Hippocampal formation (tissue), 2 donors: ENCODE measurements around the gene TRPM1.
"Not testable (repeated sequence)": the region's sequence is repeated elsewhere in the genome, so short reads cannot be mapped to it uniquely, and the experiment has no call there.

Experiments used
- DNase-seq, 2 donors: peaks; one replicate each; lab custom pipeline; 2025; lab: John Stamatoyannopoulos, UW

Gene TRPM1

GRCh38 chr15:31125061-31125460 lies 23.5 kb upstream of the TRPM1 start:
- no peak for DNase-seq

DNA sequence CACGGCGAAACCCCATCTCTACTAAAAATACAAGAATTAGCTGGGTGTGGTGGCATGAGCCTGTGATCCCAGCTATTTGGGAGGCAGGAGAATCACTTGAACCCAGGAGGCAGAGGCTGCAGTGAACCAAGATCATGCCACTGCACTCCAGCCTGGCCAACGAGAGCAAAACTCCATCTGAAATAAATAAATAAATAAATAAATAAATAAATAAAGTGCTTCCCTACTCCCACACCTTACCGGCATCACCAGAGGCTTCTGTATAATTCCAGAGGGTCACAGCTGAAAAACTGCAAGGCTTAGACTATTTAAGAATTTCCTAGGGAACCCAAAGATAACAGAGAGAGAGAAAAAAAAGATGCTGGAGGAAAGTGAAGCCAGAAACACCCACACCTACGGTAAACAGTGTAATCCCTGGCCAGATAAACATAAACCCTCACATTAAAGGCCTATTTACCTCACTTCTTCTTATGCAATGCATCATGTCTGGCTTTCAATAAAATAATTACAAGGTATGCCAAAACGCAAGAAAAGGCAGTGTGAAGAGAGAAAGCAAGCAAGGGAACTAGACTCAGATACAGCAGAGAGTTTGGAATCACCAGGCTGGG lies 15.0 kb upstream of the TRPM1 start:
- DNase-seq: no peak

DNA sequence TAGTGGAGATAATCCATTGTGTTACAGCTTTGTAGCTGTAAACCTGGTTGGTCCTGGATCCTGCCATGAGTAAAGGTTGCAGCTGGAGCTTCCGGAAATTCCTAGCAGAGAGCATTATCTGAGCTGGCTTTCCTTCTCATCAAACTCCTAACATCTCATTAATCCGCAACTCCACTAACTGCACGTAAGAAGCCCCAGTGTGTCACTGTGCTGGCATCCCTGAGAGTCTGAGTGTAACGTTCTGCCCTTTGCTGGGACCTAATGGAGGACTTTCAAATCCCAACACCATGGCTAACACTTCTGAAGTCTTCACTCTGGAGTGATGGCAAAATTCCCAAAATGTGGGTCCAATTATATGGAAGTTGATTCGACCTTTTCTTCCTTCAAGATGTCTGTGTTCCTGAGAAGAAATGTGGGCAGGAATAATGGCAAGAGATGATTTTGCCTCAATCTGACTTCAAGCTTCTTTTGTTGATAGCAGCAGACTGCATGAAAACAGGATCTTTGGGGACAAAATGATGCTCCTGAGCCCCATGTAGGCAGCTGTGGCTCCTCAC lies 9.6 kb upstream of the TRPM1 start:
- DNase-seq: no peak

DNA sequence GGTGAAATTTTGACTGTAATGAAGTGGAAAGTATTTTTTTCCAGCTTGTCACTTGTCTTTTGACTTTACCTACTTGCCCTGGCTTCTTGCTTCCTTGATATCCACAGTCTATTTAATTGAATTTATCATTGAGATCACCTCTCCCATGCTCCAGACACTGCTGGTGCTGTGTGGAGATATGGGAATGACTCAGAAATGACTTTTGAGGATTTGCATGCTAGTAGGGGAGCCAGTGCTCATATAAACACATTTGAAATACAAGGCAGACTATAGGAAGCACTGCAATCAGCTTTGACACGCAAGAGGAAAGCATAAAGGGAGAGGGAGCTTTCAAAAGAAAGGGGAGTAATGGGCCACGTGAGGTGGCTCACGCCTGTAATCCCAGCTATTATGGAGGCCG lies 7.3 kb upstream of the TRPM1 start:
- DNase-seq: no peak

GRCh38 chr15:31106495-31107300 lies 5.2 kb upstream of the TRPM1 start:
- DNase-seq: no peak

DNA sequence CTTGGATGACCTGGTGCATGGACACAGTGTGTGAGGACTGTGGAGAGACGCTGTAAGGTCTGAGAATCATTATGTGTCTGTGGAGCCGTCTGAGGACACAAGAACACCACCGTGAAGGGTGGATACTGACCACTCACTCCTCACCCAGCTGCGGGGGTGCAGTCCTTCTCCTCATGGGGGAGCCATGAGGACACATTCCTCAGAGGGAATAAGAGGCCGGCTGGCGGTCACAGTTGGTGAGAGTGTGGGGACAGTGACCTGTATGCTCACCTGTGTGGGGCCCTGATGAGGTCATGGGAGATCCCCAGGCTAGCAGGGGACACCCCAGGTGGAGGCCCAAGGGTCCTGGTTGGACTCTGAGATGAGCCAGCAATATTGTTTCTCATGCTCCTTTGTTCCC lies 2.5 kb upstream of the TRPM1 start:
- no peak for DNase-seq

GRCh38 chr15:31102374-31103342 lies 1.1 kb upstream of the TRPM1 start:
- DNase-seq: no peak

DNA sequence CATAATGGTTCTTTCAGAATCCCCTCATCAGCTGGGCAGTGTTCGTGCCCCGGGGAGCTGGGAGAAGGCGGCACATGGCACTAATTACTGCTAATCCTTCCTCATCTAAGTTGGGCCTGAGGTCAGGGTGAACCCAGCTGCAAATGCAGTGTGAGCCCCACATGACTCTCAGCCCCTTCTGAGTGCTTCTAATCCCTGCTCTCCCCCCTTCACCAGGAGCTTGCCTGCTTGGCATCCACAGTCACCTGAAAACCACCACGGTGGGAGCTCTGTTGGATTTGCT lies 455 bp upstream of the TRPM1 start:
- DNase-seq: no peak

- no peak for DNase-seq
Observed at GRCh38 chr15:31100738-31101137, 787 bp downstream of the TRPM1 start.

- DNase-seq: no peak
Observed at GRCh38 chr15:31098953-31099740, 2.4 kb downstream of the TRPM1 start.

DNA sequence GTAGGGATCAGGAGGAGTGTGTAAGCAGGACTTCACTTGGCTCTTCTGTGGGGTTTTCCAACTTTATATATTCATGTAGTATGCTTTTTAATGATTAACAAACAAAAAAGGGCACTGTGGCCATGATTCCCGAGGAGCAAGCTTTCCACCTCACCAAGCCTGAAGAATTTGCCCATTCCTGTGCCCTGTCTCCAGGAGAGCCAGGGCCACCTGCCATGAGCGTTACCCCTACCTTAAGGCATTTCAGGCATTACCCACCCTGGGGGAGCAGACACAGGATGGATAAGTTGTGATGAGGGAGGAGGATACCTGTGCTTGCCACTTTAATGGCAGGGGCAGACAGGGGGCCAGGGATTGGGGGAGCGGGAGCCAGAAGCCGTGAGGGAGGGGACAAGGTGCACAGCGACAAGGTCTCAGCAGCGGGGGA lies 3.0 kb downstream of the TRPM1 start:
- no peak for DNase-seq

DNA sequence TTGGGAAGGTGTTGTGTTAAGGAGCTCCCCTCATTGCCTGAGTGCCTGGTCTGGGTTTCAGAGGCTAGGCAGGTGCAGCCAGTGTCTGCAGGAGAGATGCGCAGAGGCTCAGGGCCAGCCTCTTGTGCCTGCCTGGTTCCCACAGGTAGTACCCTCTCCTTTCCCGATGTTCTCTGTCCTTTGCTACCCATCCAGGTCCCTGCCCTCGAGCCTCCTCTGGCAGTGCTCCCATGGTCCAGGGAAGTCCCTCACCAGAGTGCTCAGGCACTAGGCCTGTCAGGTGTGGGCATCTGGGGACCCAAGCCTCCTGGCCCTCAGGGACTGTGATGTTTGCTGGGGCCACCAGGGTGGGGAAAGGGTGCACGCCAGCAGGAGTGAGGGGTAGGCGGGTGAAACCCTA lies 5.0 kb downstream of the TRPM1 start:
- DNase-seq: no peak

- no peak for DNase-seq
Observed at GRCh38 chr15:31091481-31091880, 10.0 kb downstream of the TRPM1 start.

GRCh38 chr15:31090766-31091165 lies 10.8 kb downstream of the TRPM1 start:
- DNase-seq: no peak

DNA sequence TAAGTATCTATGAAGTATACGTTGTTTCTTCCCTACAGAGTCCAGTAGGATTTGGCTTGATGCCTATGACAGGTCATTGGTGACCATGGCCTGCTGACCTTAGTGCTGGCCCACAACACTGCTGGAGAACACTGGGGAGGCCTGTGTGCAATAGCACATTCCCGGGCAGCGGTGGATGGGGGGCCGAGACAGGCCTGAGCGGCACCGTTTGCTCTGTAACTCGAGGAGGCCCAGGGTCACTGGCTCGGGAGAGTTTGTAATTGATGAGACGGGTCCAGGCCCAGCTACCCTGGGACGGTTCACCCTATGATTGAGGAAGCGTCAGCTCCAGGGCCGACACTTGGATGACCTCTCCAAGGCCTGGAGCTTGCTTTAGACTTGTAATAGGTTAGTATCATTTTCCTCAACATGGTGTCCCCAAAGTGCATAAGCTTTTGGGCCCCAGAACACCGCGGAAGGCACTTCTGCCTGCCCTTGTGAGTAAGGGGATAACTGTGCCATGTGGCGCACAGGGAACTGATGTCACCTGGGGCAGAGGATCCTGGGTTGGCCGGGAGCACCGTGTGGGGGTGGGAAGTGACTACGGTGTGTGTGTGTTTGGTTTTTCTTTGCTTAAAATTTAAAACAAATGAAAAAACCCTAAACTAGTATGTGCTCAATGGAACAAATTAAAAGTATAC lies 12.0 kb downstream of the TRPM1 start:
- no peak for DNase-seq

DNA sequence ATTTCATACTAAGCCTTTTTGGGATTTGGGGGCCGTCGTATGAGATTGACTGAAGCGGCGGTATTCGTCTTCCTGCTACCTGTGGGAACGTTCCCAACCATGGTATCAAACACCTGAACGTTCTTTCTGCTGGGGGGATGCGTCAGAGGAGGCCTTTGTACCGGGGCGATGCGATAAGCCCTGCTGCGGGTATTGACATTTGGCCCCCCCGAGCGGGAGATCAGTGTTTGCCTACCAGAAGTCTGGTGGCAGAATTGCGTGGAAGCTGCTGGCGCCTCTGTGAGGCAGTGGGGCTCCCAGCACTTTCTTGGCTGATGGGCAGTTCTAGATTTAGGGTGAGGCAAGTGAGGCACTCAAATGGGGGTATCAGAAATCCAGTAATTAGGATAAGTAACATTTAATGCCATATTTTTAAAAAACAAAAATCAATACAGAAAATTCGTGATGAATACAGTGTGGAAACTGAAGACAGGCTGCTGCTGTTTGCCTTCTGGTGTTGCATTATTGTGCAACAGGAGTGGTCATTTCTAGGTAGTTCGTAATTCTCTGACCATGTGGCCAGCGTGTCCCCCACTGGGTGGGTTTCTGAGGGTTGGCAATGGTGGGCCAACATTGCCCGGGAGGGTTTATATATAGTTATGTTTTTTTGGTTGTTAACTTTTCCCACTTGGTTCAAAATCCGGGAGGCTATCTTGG lies 12.7 kb downstream of the TRPM1 start:
- DNase-seq: no peak

DNA sequence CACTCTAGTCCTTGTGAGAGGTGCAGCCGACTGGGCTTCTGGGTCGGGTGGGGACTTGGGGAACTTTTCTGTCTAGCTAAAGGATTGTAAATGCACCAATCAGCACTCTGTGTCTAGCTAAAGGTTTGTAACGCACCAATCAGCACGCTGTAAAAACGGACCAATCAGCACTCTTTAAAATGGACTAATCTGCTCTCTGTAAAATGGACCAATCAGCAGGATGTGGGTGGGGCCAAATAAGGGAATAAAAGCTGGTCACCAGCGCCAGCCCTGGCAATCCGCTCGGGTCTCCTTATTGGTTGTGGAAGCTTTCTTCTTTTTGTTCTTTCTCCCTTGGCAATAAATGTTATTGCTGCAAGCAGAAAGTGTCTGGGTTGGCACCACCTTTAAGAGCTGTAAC lies 13.5 kb downstream of the TRPM1 start:
- DNase-seq: not testable (repeated sequence)

DNA sequence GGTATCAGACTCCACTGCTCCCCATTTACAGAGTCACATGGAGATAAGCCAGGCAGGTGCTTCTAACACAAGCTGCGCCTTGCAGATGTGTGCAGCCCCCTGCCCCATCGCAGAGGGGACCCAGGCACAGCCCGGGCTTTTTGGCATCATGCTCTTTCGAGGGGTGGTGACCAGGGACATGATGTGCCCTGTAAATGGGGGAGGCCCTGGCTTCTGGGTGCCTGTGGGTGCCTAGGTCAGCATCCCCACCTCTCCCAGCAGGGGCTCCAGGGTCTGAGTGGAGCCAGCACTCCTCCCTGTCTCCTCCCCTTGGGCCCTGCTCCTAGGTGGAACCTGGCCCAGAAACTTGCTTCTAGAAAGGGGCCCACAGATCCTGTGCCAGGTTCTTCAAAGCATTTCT lies 15.2 kb downstream of the TRPM1 start:
- no peak for DNase-seq

- DNase-seq: no peak
Observed at GRCh38 chr15:31085359-31085758, 16.2 kb downstream of the TRPM1 start.

DNA sequence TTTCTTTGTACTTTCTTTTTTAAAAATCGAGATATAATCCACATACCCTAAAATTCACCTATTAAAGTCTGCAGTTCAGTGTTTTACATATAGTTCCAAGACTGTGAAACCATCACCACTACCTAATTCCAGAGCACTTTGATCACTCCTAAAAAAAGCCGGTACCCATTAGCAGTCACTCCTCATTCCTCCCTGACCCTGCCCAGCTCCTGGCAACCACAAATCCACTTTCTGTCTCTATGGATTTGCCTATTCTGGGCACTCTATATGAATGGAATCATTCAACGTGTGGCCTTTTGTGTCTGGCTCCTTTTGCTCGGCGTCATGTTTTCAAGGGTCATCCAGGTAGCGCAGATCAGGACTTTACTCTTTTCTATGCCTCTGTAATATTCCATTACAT lies 17.3 kb downstream of the TRPM1 start:
- DNase-seq: no peak
